ENCODE results near the gene RSBN1. TPM values are rescaled to one million over a fixed set of nuclear protein-coding genes. Genes with fewer than 3 reads are reported as not detected.
"Not testable (repeated sequence)": the region's sequence is repeated elsewhere in the genome, so short reads cannot be mapped to it uniquely, and the experiment has no call there.

Gene RSBN1
- total RNA-seq, 1 donor from 2014 or later = 40.1 TPM

GRCh38 chr1:113732802-113733201, 79.5 kb downstream of the RSBN1 start:
- H3F3A ChIP-seq (ENCODE audit: low read depth) = no peaks in the 10 kb centered on the region
- no peaks in the 10 kb centered on the region for H3K27me3 ChIP-seq
- no peaks in the 10 kb centered on the region for H3K79me2 ChIP-seq (ENCODE audit: low read depth)
- H3K36me3 ChIP-seq = peaks cover 14% of the 10 kb centered on the region
- TF ChIP-seq EZH2phosphoT487 (IDR thresholded peaks at IDR 0.05) (no peak), CTCF (IDR thresholded peaks at IDR 0.05) (no peak), EZH2 (IDR thresholded peaks at IDR 0.05) (no peak)
- Mint-ChIP-seq H3K9me3 (no peaks in the 10 kb centered on the region), H3K36me3 (peaks cover 49% of the 10 kb centered on the region), H3K4me3 (no peak overlapping the region), H3K27me3 (ENCODE audit: insufficient read depth, low read depth) (peaks cover 4% of the 10 kb centered on the region), H3K27ac (no peak overlapping the region), H3K4me1 (no peaks in the 10 kb centered on the region)
- H3K4me1 ChIP-seq = no peaks in the 10 kb centered on the region
- no peak overlapping the region for H3K27ac ChIP-seq
- no peak for DNase-seq (ENCODE audit: low spot score)
- no peaks in the 10 kb centered on the region for H3K9me3 ChIP-seq (ENCODE audit: low read depth)
- no peak overlapping the region for H3K4me2 ChIP-seq
- no peak overlapping the region for H3K4me3 ChIP-seq
- H4K20me1 ChIP-seq (ENCODE audit: low read depth) = peaks cover 1% of the 10 kb centered on the region
- H3K9ac ChIP-seq = no peak overlapping the region
- H2AFZ ChIP-seq (replicated peaks) = no peak overlapping the region

DNA sequence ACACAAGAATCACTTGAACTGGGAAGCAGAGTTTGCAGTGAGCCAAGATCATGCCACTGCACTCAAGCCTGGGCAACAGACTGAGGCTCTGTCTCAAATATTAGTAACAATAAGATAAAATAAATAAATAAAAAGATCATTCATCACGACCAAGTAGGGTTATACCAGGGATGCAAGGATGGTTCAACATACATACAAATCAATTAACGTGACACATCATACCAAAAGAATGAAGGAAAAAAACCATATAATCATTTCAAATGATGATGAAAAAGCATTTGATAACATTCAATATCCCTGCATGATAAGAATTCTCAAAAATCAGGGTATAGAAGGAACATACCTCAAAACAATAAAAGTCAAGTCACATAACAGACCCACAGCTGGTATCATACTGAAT, 91.3 kb downstream of the RSBN1 start:
- peaks cover 72% of the 10 kb centered on the region for H3K36me3 Mint-ChIP-seq
- H3K4me2 ChIP-seq = no peak overlapping the region
- peaks cover 11% of the 10 kb centered on the region for H3K9me3 ChIP-seq (ENCODE audit: low read depth)
- no peak overlapping the region for H3K9ac ChIP-seq
- H3K4me3 ChIP-seq = no peak overlapping the region
- no peak overlapping the region for H3K27ac Mint-ChIP-seq
- no peak overlapping the region for H2AFZ ChIP-seq (replicated peaks)
- no peak overlapping the region for H3K4me3 Mint-ChIP-seq
- no peaks in the 10 kb centered on the region for H3F3A ChIP-seq (ENCODE audit: low read depth)
- no peaks in the 10 kb centered on the region for H3K27me3 ChIP-seq
- no peak overlapping the region for H3K27ac ChIP-seq
- H3K36me3 ChIP-seq = peaks cover 59% of the 10 kb centered on the region
- H3K4me1 Mint-ChIP-seq = no peaks in the 10 kb centered on the region
- DNase-seq (ENCODE audit: low spot score) = no peak
- peaks cover 56% of the 10 kb centered on the region for H3K9me3 Mint-ChIP-seq
- H4K20me1 ChIP-seq (ENCODE audit: low read depth) = no peaks in the 10 kb centered on the region
- H3K4me1 ChIP-seq = no peaks in the 10 kb centered on the region
- H3K27me3 Mint-ChIP-seq (ENCODE audit: insufficient read depth, low read depth) = no peaks in the 10 kb centered on the region
- no peak for TF ChIP-seq CTCF (IDR thresholded peaks at IDR 0.05)
- H3K79me2 ChIP-seq (ENCODE audit: low read depth) = peaks cover 30% of the 10 kb centered on the region

GRCh38 chr1:113718621-113719020, 93.7 kb downstream of the RSBN1 start:
- not testable (repeated sequence) for H3K27me3 Mint-ChIP-seq (ENCODE audit: insufficient read depth, low read depth); H3K4me2 ChIP-seq; H3K27ac ChIP-seq; H3K4me3 Mint-ChIP-seq; H4K20me1 ChIP-seq (ENCODE audit: low read depth); H3K9ac ChIP-seq; H3K4me3 ChIP-seq; H3F3A ChIP-seq (ENCODE audit: low read depth); H3K27ac Mint-ChIP-seq; H3K4me1 ChIP-seq; H3K4me1 Mint-ChIP-seq; H3K27me3 ChIP-seq; H2AFZ ChIP-seq (replicated peaks); DNase-seq (ENCODE audit: low spot score)
- peaks cover 11% of the 10 kb centered on the region for H3K9me3 ChIP-seq (ENCODE audit: low read depth)
- Mint-ChIP-seq H3K9me3 (peaks cover 54% of the 10 kb centered on the region), H3K36me3 (peaks cover 76% of the 10 kb centered on the region)
- peaks cover 25% of the 10 kb centered on the region for H3K79me2 ChIP-seq (ENCODE audit: low read depth)
- peaks cover 49% of the 10 kb centered on the region for H3K36me3 ChIP-seq

GRCh38 chr1:113717506-113717905, 94.8 kb downstream of the RSBN1 start:
- H3K9me3 ChIP-seq (ENCODE audit: low read depth) = peaks cover 11% of the 10 kb centered on the region
- H3K27me3 ChIP-seq; H3K27me3 Mint-ChIP-seq (ENCODE audit: insufficient read depth, low read depth); H3K4me3 Mint-ChIP-seq; H3K27ac ChIP-seq; H3K9ac ChIP-seq; H2AFZ ChIP-seq (replicated peaks); H3K27ac Mint-ChIP-seq; H4K20me1 ChIP-seq (ENCODE audit: low read depth); DNase-seq (ENCODE audit: low spot score); H3K4me1 ChIP-seq; H3K4me3 ChIP-seq; H3K4me2 ChIP-seq; H3K4me1 Mint-ChIP-seq; H3F3A ChIP-seq (ENCODE audit: low read depth): not testable (repeated sequence)
- peaks cover 52% of the 10 kb centered on the region for H3K9me3 Mint-ChIP-seq
- H3K36me3 Mint-ChIP-seq = peaks cover 71% of the 10 kb centered on the region
- peaks cover 46% of the 10 kb centered on the region for H3K36me3 ChIP-seq
- H3K79me2 ChIP-seq (ENCODE audit: low read depth) = peaks cover 17% of the 10 kb centered on the region

All from neural progenitor cell (in vitro differentiated cells).